Endothelial cell of umbilical vein (primary cell): Measurements from ENCODE around the gene CCDC180. TPM values are rescaled to one million over a fixed set of nuclear protein-coding genes. Genes with fewer than 3 reads are reported as not detected.

Source experiments
- BruUV-seq: library from RNA; stranded (reverse); fragments of 400-500 nt; replicated peaks from 2 replicates; lab custom pipeline; 2021; lab: Mats Ljungman, UMichigan
- CTCF ChIA-PET: fragments of 300-600, 350-600 bp; sonication (Branson Sonifier 250); formaldehyde crosslinking; loops from one replicate; lab custom pipeline; 2021; ENCODE audit warnings: antibody characterized with exemption, inconsistent platforms; lab: Charles Lee
- POLR2A ChIA-PET: fragments of 300-600, 350-600 bp; sonication (Branson Sonifier 250); formaldehyde crosslinking; loops from one replicate; lab custom pipeline; 2021; ENCODE audit warnings: antibody characterized with exemption, inconsistent platforms; lab: Charles Lee
- DNase-seq: peaks from one replicate; pipeline ENCODE4 v3.0.0-alpha.2; 2011; ENCODE audit warnings: low read depth, low spot score
- FAIRE-seq: peaks from 2 replicates; lab custom pipeline; 2011; peaks lifted over from hg19 to GRCh38; lab: Jason Lieb, UNC
- H2AFZ ChIP-seq: 2 replicates; pipeline ENCODE4 v1.6.0; 2012; ENCODE audit warnings: low read depth, low read length, control low read depth, inconsistent platforms
- H3K27ac ChIP-seq: 2 replicates; pipeline ENCODE4 v1.5.1; 2011; ENCODE audit warnings: low read depth, mild to moderate bottlenecking, control low read depth, low read length, moderate library complexity; ENCODE audit not compliant: insufficient read depth
- H3K27me3 ChIP-seq, 2 experiments: 2 replicates each; pipeline versions ENCODE4 v1.6.0 to v1.6.1; 2011; ENCODE audit warnings: low read length in 2 of 2, mixed read lengths in 1 of 2; ENCODE audit not compliant: control insufficient read depth in 2 of 2, insufficient read depth in 2 of 2
- H3K36me3 ChIP-seq, 2 experiments: 2 replicates in 1 of 2; 3 replicates in 1 of 2; pipeline ENCODE4 v1.5.1; 2011; ENCODE audit warnings: low read length in 2 of 2, mild to moderate bottlenecking in 1 of 2, moderate library complexity in 1 of 2; ENCODE audit not compliant: control insufficient read depth in 2 of 2, insufficient read depth in 2 of 2; ENCODE audit errors: extremely low read depth in 1 of 2
- H3K4me1 ChIP-seq: 3 replicates; pipeline ENCODE4 v1.5.1; 2011; ENCODE audit warnings: mild to moderate bottlenecking, low read length; ENCODE audit not compliant: control insufficient read depth, insufficient read depth; ENCODE audit errors: extremely low read depth
- H3K4me2 ChIP-seq: 2 replicates; pipeline ENCODE4 v1.6.1; 2011; ENCODE audit warnings: low read length, control low read depth, mixed read lengths; ENCODE audit not compliant: insufficient read depth
- H3K4me3 ChIP-seq, 3 experiments: fragments of 200-600 bp in 1 of 3; sonication (generic), shearing (Covaris generic) in 1 of 3; replicated peaks in 1 of 3; 2 replicates each; pipeline ENCODE4 v1.5.1; 2011 to 2016; ENCODE audit warnings: control low read depth in 3 of 3, low read length in 3 of 3, mild to moderate bottlenecking in 2 of 3, inconsistent platforms in 1 of 3, low read depth in 1 of 3, moderate library complexity in 1 of 3; ENCODE audit not compliant: insufficient read depth in 1 of 3
- H3K79me2 ChIP-seq: 2 replicates; pipeline ENCODE4 v1.6.0; 2012; ENCODE audit warnings: low read length, inconsistent platforms; ENCODE audit not compliant: control insufficient read depth, insufficient read depth
- H3K9ac ChIP-seq: replicated peaks from 2 replicates; pipeline ENCODE3; 2011; ENCODE audit warnings: low read length, control low read depth; ENCODE audit not compliant: insufficient read depth; ENCODE audit errors: extremely low read depth
- H3K9me1 ChIP-seq: replicated peaks from 3 replicates; pipeline ENCODE4 v1.6.0; 2011; ENCODE audit warnings: mild to moderate bottlenecking, low read length; ENCODE audit not compliant: control insufficient read depth, insufficient read depth; ENCODE audit errors: extremely low read depth
- H3K9me3 ChIP-seq: replicated peaks from 2 replicates; pipeline ENCODE4 v1.5.1; 2012; ENCODE audit warnings: low read length, inconsistent platforms; ENCODE audit not compliant: control insufficient read depth, insufficient read depth
- H4K20me1 ChIP-seq: replicated peaks from 2 replicates; pipeline ENCODE3; 2011; ENCODE audit warnings: mild to moderate bottlenecking, low read length; ENCODE audit not compliant: control insufficient read depth, insufficient read depth; ENCODE audit errors: extremely low read depth
- EZH2 ChIP-seq: IDR thresholded peaks from 2 replicates; pipeline ENCODE4 v1.6.1; 2012; ENCODE audit warnings: borderline replicate concordance, low read depth, mild to moderate bottlenecking, moderate library complexity, low read length, inconsistent platforms; ENCODE audit not compliant: severe bottlenecking
- FOS ChIP-seq: IDR thresholded peaks from 2 replicates; pipeline ENCODE4 v1.6.1; 2011; ENCODE audit warnings: mild to moderate bottlenecking, low read length, moderate library complexity, borderline replicate concordance; ENCODE audit not compliant: insufficient read depth
- GATA2 ChIP-seq: IDR thresholded peaks from 2 replicates; pipeline ENCODE4 v1.7.0; 2011; ENCODE audit warnings: low read depth, mild to moderate bottlenecking, moderate library complexity, mixed read lengths, low read length; ENCODE audit not compliant: insufficient read length, insufficient read depth
- JUN ChIP-seq: IDR thresholded peaks from 2 replicates; pipeline ENCODE4 v1.6.1; 2011; ENCODE audit warnings: borderline replicate concordance, low read depth; ENCODE audit not compliant: insufficient read length, insufficient read depth
- MAX ChIP-seq: IDR thresholded peaks from 2 replicates; pipeline ENCODE4 v1.6.1; 2011; ENCODE audit not compliant: insufficient read depth, insufficient read length
- MYC ChIP-seq: IDR thresholded peaks from one replicate; pipeline ENCODE4 v1.6.1; 2011; ENCODE audit warnings: mild to moderate bottlenecking, low read depth, low read length
- dilution Hi-C: fragments of 300-500 bp; cut with MboI; formaldehyde crosslinking; loops from one replicate; pipeline ENCODE4 v1.15.0; 2019; ENCODE audit warnings: low sequenced_read_pairs; ENCODE audit not compliant: extremely low pct_ligation_motif_present
- intact Hi-C: fragments of 100-400 bp; cut with micrococcal nuclease; formaldehyde crosslinking; loops from one replicate; pipeline ENCODE4 v1.10.0; 2022
- polyA plus RNA-seq, 4 experiments: library from polyadenylated mRNA; depleted of rRNA in 3 of 4; stranded (reverse) in 3 of 4; unstranded in 1 of 4; fragments of >200 nt; gene quantifications; 2 replicates each; pipeline versions ENCODE4 v1.2.1 to v1.2.3, GENCODE V29; 2011 to 2012; ENCODE audit warnings: missing spikeins in 1 of 4
- total RNA-seq: library from RNA; stranded (reverse); gene quantifications from 2 replicates; pipeline ENCODE4 v1.2.3, GENCODE V29; 2021
- TF ChIP-seq, protein P1 (sequence below), 2 donors: IDR thresholded peaks; 1 replicate in 1 of 2; 2 replicates in 1 of 2; pipeline ENCODE4 v1.5.1; 2011; ENCODE audit warnings: low read length in 2 of 2, mild to moderate bottlenecking in 2 of 2, moderate library complexity in 2 of 2, control low read depth in 1 of 2, inconsistent platforms in 1 of 2, low read depth in 1 of 2; ENCODE audit not compliant: insufficient read depth in 1 of 2; ENCODE audit errors: extremely low read depth in 1 of 2

CCDC180 gene
- total and polyA plus RNA-seq, 2 donors (not counting 3 experiments of a cell fraction or from before 2014, with no cell fraction given), result 0.30 to 2.5 TPM

- Histone ChIP-seq H3K9me3 (no peaks in the 10 kb centered on the region), H4K20me1 (no peaks in the 10 kb centered on the region), H3K36me3 (no peaks in the 10 kb centered on the region), H3K79me2 (no peaks in the 10 kb centered on the region), H3K27ac (no peak overlapping the region), H3K4me2 (no peak overlapping the region), H3K4me1 (no peaks in the 10 kb centered on the region), H2AFZ (no peak overlapping the region), H3K9ac (no peak overlapping the region), H3K4me3 (no peak overlapping the region), H3K9me1 (no peaks in the 10 kb centered on the region), H3K27me3 (no peaks in the 10 kb centered on the region)
- dilution Hi-C loops (no loop called here), intact Hi-C loops (no loop called here)
- CTCF ChIA-PET, result interaction anchor here (0.7 kb wide), 1 partner anchor 86 kb away, joined by 4 read pairs; no protein-coding TSS in a partner anchor
- FAIRE-seq (no peak), DNase-seq (no peak)
- TF ChIP-seq, protein P1, sequence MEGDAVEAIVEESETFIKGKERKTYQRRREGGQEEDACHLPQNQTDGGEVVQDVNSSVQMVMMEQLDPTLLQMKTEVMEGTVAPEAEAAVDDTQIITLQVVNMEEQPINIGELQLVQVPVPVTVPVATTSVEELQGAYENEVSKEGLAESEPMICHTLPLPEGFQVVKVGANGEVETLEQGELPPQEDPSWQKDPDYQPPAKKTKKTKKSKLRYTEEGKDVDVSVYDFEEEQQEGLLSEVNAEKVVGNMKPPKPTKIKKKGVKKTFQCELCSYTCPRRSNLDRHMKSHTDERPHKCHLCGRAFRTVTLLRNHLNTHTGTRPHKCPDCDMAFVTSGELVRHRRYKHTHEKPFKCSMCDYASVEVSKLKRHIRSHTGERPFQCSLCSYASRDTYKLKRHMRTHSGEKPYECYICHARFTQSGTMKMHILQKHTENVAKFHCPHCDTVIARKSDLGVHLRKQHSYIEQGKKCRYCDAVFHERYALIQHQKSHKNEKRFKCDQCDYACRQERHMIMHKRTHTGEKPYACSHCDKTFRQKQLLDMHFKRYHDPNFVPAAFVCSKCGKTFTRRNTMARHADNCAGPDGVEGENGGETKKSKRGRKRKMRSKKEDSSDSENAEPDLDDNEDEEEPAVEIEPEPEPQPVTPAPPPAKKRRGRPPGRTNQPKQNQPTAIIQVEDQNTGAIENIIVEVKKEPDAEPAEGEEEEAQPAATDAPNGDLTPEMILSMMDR (IDR thresholded peaks at IDR 0.05; ENCODE audit: extremely low read depth in 1 of 2, insufficient read depth in 1 of 2, low read depth in 1 of 2, low read length in 2 of 2), result no peak
- TF ChIP-seq JUN (no peak), FOS (no peak), MAX (no peak), MYC (no peak), EZH2 (no peak), GATA2 (no peak)
- BruUV-seq, result no TSS peak
- POLR2A ChIA-PET, result no interaction called here
Measured at GRCh38 chr9:97299809-97300414, 7.5 kb upstream of the CCDC180 start.
